AG10803 (cell line): ENCODE measurements around the gene HCRTR2.
"Not testable (repeated sequence)": the region's sequence is repeated elsewhere in the genome, so short reads cannot be mapped to it uniquely, and the experiment has no call there.

Source experiments
- DNase-seq: peaks from one replicate; pipeline ENCODE4 v3.0.0; 2010; ENCODE audit warnings: low read depth
- H3K4me3 ChIP-seq: 2 replicates; pipeline ENCODE4 v1.5.1; 2011; ENCODE audit warnings: mild to moderate bottlenecking, low read length, control low read depth
- CTCF ChIP-seq: conservative IDR thresholded peaks from 2 replicates; pipeline ENCODE4 v1.5.1; 2011; ENCODE audit warnings: mild to moderate bottlenecking, low read length, control low read depth, inconsistent platforms

Gene HCRTR2

GRCh38 chr6:55212156-55212555 is 37.8 kb downstream of the HCRTR2 start:
- TF ChIP-seq CTCF, result no peak
- H3K4me3 ChIP-seq, result no peak overlapping the region
- no peak for DNase-seq

GRCh38 chr6:55220961-55221360 is 46.6 kb downstream of the HCRTR2 start:
- TF ChIP-seq CTCF, result no peak
- no peak overlapping the region for H3K4me3 ChIP-seq
- no peak for DNase-seq

- DNase-seq, result no peak
- H3K4me3 ChIP-seq, result no peak overlapping the region
- no peak for TF ChIP-seq CTCF
Observed at GRCh38 chr6:55227862-55228261, 53.5 kb downstream of the HCRTR2 start.

GRCh38 chr6:55239099-55239498 is 64.8 kb downstream of the HCRTR2 start:
- no peak overlapping the region for H3K4me3 ChIP-seq
- DNase-seq, result peak; percentile 8
- TF ChIP-seq CTCF, result no peak

GRCh38 chr6:55240975-55241605 is 66.8 kb downstream of the HCRTR2 start:
- peak; percentile 34 for DNase-seq
- H3K4me3 ChIP-seq, result not testable (repeated sequence)
- peak; percentile 66 for TF ChIP-seq CTCF

GRCh38 chr6:55250400-55250799 is 76.1 kb downstream of the HCRTR2 start:
- no peak for TF ChIP-seq CTCF
- H3K4me3 ChIP-seq, result no peak overlapping the region
- no peak for DNase-seq

- TF ChIP-seq CTCF, result no peak
- no peak overlapping the region for H3K4me3 ChIP-seq
- no peak for DNase-seq
Observed at GRCh38 chr6:55255113-55255512, 80.8 kb downstream of the HCRTR2 start.
